Suprapubic skin (tissue), 3 donors: Measurements from ENCODE around the gene CLIC3.

Experiments used
- CTCF ChIP-seq, 2 donors: fragments of 200-600 bp in 1 of 2; fragments of 450-650 bp in 1 of 2; sonication (generic) in 1 of 2; IDR thresholded peaks; one replicate each; pipeline ENCODE4 v1.5.1; 2016 to 2019; ENCODE audit warnings: antibody characterized with exemption in 2 of 2, mild to moderate bottlenecking in 1 of 2, moderate library complexity in 1 of 2
- POLR2A ChIP-seq, 2 donors: fragments of 450-650 bp; IDR thresholded peaks; one replicate each; pipeline ENCODE4 v1.6.1; 2017; ENCODE audit warnings: antibody characterized with exemption in 2 of 2, mild to moderate bottlenecking in 2 of 2, moderate library complexity in 2 of 2

- TF ChIP-seq CTCF (IDR thresholded peaks at IDR 0.05), result no peak
- TF ChIP-seq POLR2A (IDR thresholded peaks at IDR 0.05), result no peak
Observed at GRCh38 chr9:136994888-136995230, 1.5 kb downstream of the CLIC3 start.
